DMS153 (cell line): ENCODE data around the gene TNP2.
"Not testable (repeated sequence)": the region's sequence is repeated elsewhere in the genome, so short reads cannot be mapped to it uniquely, and the experiment has no call there.

ENCODE experiments used
- DNase-seq: peaks from one replicate; lab custom pipeline; 2025; lab: John Stamatoyannopoulos, UW

The TNP2 gene

DNA sequence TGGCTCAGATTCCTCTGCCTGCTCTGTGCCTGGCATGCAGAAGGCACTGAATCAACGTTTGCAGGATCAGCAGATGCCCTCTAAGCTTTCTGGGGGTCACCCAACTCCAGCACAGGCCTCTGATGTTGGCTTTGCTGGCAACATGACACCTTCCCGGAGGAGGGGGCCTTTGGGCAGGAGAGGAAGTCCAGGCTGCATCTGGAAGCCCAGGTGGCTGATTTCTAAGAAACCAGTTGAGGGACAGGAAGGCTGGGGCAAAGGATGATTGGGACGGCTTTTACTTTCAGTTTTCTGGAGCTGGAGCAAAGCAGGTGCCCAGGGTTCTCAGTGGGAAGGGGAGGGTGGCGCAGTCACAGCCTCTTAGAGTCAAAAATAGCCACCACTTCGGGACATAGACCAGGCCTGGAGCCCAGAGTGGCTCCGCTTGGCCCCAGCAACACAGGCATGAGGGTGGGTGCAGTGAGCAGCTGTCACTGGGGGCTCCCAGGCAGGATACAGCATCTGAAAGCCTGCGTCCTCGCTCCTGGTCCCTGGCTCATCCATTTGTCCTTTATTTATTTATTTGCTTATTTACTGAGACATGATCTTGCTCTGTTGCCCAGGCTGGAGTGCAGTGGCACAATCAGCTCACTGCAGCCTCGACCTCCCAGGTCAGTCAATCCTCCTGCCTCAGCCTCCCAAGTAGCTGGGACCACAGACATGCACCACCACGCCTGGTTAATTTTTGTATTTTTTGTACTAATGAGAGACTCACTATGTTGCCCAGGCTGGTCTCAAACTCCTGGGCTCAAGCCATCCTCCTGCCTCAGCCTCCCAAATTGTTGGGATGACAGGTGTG is 28.3 kb downstream of the TNP2 start:
- no peak for DNase-seq

DNA sequence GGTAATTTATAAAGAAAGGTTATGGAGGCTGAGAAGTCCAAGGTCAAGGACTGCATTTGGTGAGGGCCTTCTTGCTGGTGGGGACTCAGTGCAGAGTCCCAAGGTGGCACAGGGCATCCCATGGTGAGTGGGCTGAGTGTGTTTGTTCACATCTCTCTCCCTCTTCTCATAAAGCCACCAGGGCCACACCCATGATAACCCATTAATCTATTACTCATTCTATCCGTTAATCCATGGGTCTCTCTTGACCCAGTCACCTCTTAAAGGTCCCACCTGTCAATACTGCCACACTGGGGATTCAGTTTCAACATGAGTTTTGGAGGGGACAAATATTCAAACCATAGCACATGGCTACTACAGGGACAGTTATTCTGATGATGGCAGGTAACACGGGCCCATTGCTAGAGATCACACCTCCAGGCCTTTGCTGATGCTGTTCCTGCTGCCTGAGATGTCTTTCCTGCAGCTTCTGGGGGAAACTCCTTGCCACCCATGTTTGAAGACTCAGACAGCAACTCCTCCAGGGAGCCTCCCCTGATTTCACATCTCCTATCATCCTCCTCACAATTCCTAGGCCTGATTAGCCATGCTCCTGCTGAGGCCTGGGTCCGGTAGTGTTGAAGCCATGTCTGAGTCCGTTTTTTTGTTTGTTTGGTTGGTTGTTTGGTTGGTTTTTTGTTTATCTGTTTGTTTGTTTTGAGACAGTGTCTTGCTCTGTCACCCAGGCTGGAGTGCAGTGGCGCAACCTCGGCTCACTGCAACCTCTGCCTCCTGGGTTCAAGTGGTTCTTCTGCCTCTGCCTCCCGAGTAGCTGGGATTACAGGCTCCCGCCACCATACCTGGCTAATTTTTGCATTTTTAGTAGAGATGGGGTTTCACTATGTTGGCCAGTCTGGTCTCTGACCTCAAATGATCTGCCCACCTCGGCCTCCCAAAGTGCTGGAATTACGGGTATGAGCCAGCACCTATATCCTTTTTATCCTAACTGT is 29.2 kb downstream of the TNP2 start:
- no peak for DNase-seq

DNA sequence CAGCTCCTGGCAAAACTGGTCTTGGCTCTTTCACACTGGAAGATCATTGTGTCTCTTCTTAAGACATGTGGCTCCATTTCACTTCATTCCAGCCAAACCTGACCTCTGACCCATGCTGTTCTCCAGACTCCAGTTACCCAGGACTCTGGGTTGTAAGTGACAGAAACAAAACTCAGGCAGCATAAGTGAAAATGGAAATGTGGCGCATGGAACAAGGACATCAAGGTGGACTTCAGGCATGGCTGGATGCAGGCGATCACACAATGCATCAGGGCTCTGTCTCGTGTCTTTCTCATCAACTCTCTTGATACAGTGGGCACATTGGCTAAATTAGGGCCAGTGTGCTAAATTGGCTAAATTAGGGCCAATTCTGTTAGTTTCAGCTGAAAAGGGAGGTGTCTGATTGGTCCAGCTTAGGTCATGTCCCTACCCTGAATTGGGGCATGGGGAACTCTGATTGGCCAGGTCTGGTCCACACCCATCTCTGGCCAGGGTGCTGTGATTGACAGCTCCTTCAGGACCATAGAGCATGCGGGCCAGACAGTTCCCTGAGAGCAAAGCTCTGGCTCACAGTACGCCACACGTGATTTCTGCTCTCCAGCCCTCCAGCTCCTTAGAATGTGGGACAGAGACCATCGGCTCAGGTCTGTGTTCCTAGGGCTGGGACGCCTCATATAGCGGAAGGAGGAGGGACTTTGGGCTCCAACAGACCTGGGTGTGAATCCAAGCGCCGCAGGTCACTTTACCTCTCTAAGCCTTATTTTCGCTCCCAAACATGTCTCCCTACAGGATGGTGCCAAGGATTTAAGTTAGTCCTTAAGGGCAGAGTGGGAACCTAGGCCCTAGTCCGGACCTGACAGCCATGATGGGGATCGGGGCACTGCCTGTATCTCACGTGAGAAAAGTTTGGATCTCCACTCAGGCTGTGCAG is 30.6 kb downstream of the TNP2 start:
- no peak for DNase-seq

DNA sequence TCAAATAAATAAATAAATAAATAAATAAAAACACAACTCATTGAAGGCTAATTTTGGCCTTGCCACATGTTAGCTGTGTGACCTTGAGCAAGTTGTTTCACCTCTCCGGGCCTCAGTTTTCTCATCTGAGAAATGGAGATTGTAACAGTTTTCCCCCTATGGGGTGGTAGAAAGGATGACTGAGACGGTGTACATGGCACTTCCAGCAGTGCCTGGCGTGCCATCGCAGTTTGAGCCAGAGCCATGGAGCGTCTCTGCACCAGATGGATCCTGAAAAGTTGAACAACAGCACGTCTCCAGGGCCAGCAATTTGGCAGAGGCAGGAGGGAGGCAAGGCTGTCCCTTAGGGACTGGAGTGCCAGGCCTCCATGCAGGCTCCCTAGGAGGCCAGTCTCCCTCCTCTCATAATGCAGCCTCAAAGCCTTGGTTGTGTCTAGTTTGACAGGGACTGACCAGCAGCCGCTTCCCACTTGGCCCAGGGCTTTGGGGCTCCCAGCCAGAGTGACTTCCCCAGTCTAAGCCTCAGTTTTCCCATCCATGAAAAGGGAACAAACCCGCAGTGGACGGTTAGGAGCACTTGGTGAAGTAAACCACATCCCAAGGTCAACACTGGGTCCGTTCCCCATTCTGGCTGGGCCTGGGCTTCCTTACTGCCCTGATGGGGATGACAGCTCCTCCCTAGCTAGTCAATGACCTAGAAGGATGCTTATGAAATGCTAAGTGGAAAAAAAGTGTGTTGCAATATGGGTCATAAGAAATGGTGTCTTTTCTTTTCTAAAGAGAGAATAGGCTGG is 32.5 kb downstream of the TNP2 start:
- DNase-seq, result no peak

DNA sequence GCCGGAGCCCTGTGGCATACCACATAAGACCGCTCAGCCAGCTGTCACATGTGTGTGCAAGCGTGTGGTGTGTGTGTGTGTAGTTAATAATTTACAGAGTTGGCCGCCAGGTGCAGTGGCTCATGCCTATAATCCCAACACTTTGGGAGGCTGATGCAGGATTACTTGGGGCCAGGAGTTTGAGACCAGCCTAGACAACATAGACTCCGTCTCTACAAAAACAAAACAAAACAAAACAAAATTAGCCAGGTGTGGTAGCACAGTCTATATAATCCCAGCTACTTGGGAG is 33.5 kb downstream of the TNP2 start:
- no peak for DNase-seq

DNA sequence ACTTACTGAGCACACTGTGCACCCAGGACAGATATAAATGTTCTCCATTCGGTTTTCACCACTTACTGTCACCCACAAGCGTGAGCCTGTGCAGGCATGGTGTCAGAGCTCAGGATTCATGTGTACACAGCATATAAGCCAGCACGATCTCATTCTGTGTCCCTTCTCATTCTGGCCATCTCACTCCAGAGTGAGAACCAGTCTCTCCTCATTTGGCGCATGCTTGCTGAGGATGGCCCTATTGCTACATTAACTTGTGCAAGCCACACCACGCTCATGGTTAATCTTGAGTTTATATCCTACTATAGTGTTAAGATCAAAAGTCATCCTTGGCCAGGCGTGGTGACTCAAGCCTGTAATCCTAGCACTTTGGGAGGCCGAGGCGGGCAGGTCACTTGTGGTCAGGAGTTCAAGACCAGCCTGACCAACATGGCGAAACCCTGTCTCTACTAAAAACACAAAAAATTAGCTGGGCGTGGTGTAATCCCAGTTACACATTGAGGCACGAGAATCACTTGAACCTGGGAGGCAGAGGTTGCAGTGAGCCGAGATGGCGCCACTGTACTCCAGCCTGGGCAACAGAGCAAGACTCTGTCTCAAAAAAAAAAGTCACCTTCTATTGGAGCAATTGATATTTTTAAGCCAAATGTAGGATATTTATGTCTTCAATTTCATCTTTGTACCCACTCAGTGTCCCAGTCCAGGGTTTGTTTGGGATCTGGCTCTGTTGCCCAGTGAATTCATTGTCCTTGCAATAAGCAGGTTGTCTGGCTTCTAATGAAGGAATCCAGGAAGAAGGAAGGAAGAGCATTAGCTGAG is 34.0 kb downstream of the TNP2 start:
- DNase-seq, result no peak

DNA sequence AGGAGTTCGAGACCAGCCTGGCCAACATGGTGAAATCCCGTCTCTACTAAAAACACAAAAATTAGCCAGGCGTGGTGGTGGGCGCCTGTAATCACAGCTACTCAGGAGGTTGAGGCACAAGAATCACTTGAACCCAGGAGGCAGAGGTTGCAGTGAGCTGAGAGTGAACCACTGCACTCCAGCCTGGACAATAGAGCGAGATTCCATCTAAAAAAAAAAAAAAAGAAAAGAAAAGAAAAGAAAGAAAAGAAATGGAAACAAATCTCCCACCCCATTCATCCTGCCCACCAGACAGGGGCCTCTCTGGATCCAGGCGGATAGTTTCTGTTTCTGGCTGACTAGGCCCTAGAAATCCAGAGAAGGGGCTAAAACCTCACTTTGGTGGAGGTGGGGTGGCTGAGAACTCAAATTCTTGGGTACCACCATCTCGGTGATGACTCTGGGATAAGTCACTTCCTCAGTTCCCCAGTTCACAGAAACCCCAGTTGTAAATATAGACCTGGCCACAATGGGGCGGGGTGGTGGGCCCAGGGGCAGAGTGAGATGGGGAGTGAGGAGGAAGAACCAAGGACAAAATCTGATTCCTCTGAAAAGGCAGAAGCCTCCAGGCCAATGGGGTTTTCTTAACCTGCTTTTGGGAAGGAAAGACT is 35.3 kb downstream of the TNP2 start:
- DNase-seq, result no peak

DNA sequence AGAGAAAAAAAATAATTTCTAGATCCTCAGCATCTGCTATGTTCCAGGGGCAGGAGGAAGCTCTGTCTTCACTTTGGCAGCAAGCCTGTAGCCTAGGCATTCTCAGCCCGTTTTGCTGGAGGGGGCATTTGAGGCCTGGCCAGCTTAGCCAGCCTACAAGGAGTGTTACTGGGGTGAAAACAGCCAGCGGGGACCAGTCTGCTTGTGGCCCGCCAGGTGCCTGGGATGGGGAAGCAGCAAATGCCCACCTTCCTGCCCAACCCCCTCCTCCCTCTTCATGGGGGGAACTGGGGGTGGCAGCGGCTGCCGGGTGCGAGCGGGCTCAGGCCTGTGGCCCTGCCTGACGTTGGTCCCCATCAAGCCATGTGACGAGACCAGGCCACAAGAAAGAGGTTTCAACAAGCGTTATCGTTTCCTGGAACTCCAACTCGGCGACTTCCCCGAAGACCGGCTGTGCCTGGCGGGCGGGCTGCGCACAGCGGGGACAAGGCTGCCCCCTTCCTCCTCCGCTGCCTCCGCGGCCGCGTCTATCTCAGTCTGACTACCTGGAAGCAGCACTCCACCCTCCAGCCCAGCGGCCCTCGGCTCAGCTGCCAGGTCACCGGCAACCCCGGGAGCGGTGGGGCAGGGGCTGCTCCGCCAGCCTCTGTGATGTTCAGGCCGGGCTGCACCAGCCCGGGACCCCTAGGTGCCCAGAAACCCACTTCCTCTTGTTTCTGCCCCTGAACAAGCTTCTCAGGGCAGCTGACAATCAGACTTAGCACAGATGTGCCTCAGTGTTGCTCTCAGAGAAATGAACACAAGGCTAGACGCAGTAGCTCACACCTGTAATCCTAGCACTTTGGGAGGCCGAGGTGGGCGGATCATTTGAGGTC is 36.0 kb downstream of the TNP2 start:
- DNase-seq, result no peak

DNA sequence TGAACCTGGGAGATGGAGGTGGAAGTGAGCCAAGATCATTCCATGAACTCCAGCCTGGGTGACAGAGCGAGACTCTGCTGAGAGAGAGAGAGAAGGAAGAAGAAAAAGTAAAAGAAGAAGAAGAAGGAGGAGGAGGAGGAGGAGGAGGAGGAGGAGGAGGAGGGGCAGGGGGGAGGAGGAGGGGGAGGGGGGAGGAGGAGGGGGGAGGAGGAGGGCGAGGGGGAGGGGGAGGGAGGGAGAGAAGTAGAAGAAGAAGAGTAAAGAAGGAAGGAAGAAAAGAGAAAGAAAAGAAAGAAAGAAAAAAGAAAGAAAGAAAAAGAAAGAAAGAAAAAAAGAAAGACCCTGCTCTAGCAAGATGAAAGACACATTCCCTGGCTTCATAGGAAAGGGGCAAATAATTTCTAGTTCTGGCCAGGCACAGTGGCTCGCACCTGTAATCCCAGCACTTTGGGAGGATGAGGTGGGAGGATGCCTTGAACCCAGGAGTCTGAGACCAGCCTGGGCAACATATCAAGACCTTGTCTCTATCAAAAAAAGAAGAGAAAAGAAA is 36.7 kb downstream of the TNP2 start:
- DNase-seq, result no peak

DNA sequence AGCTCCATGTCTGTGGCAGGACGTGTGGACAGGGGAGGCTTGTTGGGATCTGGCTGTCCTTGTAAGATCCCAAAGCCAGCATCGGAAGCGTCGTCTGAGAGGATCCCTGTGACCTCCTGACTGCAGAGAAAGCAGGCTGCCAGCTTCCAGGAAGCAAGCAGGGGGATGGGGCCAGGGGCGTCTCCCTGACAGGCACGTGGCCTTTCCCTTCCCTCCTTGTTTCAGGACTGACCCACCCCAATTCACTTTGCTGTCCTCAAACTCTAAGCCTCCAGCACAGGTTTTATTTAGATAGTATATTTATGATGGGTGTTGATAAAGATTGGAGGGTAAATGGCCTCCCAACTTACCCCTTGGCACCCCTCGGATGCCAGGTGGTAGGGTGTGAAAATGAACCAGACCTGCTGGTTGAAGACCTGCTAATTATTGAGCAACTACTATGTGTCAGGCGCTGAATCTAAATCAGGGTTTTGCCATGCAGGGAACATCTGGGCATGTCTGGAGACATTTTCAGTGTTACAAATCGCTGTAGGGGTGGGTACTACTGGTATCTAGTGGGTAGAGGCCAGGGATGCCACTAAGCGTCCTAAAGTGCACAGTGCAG is 37.7 kb downstream of the TNP2 start:
- DNase-seq, result no peak

DNA sequence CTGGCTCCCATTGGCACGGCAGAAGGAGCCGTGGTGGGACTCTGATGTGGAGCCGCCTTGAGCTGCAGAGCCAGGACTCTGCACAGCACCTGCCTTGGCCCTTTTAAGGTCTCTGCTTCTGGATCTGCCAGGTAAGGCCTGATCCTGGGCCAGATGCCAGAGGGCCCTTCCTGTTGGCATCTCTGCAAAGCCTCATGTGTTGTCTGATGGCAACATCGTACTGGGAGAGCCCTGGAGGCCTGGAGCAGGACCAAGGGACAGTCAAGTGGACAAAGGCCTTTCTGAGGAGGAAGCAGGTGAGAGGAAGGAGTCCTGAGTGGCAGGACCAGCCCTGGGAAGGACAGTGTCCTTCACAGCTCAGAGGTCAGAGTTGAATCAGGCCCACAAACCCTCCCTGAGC is 39.2 kb downstream of the TNP2 start:
- DNase-seq, result no peak

DNA sequence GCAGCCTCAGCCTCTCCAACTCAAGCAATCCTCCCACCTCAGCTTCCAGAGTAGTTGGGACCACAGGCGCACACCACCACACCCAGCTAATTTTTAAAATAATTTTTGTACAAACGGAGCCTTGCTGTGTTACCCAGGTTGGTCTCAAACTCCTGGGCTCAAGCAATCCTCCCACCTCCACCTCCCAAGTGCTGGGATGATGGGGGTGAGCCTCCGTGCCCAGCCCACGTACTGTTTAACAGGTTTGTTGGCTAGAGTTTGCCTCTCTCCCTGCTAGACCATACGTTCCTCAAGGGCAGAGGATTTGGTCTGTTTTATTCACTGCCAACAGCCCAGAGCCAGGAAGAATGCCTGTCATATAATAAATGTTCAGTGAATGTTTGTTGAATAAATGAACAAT is 39.7 kb downstream of the TNP2 start:
- DNase-seq, result no peak

DNA sequence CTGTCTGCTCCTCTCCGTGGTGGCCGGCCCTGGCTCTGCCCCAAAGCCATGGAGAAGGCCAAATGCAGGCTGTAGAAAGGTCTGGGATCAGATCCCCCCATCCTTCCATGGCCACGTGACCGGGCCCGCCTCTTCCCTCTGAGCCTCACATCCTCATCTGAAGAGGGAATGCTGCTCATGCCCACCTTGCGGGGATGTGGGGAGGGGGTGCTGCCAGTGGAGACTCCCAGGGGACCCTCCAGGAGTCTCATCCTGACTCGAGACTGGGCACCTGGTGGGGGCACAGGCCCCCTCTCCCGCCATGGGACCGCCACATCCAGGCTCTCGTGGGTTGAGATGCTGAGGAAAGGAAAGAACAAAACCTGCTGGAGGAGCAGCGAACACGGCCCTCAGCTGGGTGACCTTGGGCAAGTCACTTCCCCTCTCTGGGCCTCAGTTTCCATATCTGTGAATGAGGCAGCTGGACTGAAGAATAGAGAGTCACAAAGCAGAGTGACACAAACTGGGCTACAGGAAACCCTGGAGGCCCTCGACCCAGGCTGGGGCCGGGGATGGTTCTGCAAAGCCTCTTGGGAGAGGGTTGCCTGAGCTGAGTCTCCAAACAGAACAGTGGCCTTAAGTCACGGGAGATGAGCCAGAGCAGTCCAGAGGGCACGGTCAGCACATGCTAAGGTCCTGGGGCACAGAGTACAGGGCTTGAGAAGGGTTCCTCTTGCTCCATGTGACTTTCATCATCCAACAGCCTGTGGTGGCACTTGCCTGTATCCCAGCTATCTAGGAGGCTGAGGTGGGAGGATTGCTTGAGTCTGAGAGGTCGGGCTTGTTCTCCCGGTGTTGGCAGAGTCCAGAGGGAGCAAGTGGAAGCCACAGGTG is 43.2 kb downstream of the TNP2 start:
- DNase-seq, result no peak

DNA sequence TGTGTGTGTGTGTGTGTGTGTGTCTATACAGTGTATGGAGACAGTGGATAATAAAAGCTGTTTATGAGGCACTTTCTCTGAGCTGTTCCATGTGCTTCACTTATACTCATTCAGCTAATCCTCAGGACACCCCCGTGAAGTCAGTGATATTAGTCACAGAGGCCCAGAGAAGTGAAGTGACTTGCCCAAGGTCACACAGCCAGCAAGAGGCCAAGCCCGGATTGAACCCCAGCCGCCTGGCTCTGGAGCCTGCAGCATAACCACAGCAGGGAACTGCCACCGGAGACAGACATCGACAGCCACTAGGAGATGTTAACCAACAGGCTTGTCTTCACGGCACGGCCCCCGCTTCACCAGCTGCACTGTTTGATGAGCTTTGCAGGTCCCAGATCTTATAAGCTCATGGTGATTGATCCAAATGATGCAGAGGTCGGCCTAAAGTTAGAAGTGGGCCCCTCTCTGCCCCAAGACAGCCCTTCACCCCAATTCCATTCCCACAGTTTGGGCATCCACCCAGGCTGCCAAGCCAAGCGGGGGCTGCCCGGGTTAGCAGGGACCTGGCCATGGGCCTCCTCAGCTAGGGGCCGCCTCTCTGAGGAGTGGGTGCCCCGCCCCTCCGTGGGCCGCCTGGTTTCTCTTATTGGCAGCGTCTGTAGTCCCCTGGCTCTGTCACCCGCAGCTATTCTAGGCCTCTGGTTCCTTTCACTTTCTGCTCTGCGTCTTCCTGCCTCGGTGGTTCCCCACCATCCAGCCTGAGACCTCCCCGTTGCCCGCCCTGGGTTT is 44.0 kb downstream of the TNP2 start:
- no peak for DNase-seq

DNA sequence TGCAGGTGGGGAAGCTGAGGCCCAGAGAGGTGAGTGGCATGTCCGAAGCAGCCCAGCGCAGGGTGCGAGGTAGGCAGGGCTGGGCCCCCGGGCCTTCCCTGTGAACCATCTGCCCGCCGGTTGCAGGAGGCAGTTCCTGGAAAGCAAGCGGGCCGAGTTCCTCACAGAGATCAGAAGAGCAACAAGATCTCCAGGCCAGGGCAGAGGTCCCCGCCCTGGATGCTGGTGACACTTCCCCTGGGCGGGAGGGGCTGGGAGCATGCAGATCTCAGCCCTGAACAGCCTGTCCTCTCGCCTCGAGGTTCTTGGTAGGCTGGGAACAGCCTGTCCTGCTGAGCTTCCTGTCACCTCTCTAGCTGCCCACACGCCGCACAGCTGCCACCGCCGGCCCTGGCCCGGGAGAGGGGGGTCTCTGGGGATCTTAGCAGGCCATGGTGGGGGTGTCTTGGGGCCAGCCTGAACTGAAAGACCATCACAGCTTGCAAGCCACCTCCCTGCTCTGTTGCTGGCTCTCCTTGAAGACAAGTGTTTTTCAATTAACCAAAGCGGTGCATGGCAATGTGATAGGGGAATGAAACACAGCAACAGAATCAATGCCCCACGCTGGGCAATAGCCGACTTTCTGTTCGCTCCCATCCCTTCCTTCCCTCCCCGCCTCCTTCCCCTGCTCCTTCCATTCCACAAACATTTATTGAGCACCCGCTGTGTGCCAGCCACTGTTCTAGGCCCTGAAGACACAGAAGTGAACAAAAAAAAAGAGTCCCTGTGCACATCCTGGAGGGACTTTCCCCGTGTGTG is 44.8 kb downstream of the TNP2 start:
- DNase-seq, result no peak

DNA sequence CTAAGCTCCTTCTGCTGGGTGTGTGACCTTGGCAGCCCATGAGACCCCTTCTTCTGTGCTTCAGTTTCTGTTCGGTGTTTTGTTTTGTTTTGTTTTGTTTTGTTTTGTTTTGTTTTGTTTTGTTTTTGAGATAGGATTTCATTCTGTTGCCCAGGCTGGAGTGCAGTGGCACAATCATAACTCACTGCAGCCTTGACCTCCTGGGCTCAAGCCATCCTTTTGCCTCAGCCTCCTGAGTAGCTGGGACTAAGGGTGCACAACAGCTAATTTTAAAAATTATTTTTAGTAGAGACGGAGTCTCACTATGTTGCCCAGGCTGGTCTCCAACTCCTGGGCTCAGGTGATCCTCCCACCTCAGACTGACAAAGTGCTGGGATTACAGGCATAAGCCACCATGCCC is 48.6 kb downstream of the TNP2 start:
- not testable (repeated sequence) for DNase-seq
